ENCODE measurements around the gene RAI1. TPM values are rescaled to one million over a fixed set of nuclear protein-coding genes. Genes with fewer than 3 reads are reported as not detected.

The RAI1 gene
- total and polyA plus RNA-seq, 2 of the 8 experiments (the other 6 are each of a cell fraction or from before 2014, with no cell fraction given) = 0.39 to 1.2 TPM

- Histone ChIP-seq H4K91ac (replicated peaks; ENCODE audit: insufficient read length, low read length) (no peak overlapping the region), H2BK5ac (ENCODE audit: low read depth, low read length) (peak overlapping the region; percentile 44; the same call in 1 of the 2 replicates), H4K20me1 (replicated peaks in 1 of 2; ENCODE audit: control insufficient read depth in 1 of 2, insufficient read depth in 2 of 2, low read length in 2 of 2) (peaks cover 0 to 1% of the 10 kb centered on the region in 2 experiments), H3K56ac (replicated peaks; ENCODE audit: insufficient read length, low read depth, low read length) (no peak overlapping the region), H3K23ac (ENCODE audit: insufficient read length) (no peak overlapping the region), H3K23me2 (ENCODE audit: low read depth, low read length) (peaks cover 19% of the 10 kb centered on the region; the same call in 1 of the 2 replicates), H3K79me1 (ENCODE audit: low read depth, low read length) (no peaks in the 10 kb centered on the region), H2BK15ac (ENCODE audit: low read length) (no peak overlapping the region), H3K79me2 (ENCODE audit: control insufficient read depth in 1 of 2, insufficient read depth in 2 of 2, low read length in 2 of 2) (no peaks in the 10 kb centered on the region), H3K9me3 (ENCODE audit: insufficient read depth in 2 of 2, low read depth in 1 of 2, low read length in 1 of 2) (no peaks in the 10 kb centered on the region), H2AFZ (ENCODE audit: low read length) (no peak overlapping the region), H3K27me3 (replicated peaks in 1 of 4; ENCODE audit: control insufficient read depth in 3 of 4, extremely low read depth in 1 of 4, insufficient read depth in 3 of 4, low read length in 3 of 4) (peaks cover 0 to 40% (median 13%) of the 10 kb centered on the region in 4 experiments; a peak in 6 of 7 replicates), H4K8ac (ENCODE audit: extremely low read depth, insufficient read depth, low read length) (peak overlapping the region; percentile 76), H3K4me1 (replicated peaks in 1 of 4; ENCODE audit: control insufficient read depth in 3 of 4, insufficient read depth in 4 of 4, low read length in 3 of 4) (peaks cover 20 to 38% (median 27%) of the 10 kb centered on the region in 4 experiments), H2AK5ac (ENCODE audit: low read depth, low read length) (no peak overlapping the region), H3K18ac (ENCODE audit: extremely low read depth, low read length) (peak overlapping the region; percentile 93; the same call in 1 of the 2 replicates), H2BK20ac (ENCODE audit: low read length) (no peak overlapping the region), H3K27ac (ENCODE audit: low read depth, low read length) (no peak overlapping the region), H4K5ac (ENCODE audit: insufficient read length, low read depth, low read length) (peak overlapping the region; percentile 11), H2BK120ac (replicated peaks; ENCODE audit: low read depth, low read length) (no peak overlapping the region), H2BK12ac (ENCODE audit: low read depth, low read length) (no peak overlapping the region), H3K36me3 (ENCODE audit: control insufficient read depth in 2 of 4, insufficient read depth in 4 of 4, low read length in 3 of 4) (no peaks in the 10 kb centered on the region), H3K4ac (replicated peaks; ENCODE audit: insufficient read length, low read depth, low read length) (no peak overlapping the region), H3K14ac (ENCODE audit: insufficient read length) (no peak overlapping the region), H3K4me2 (ENCODE audit: insufficient read depth in 1 of 2, low read depth in 2 of 2, low read length in 2 of 2) (peak overlapping the region; percentile 68 to 90), H3K9ac (replicated peaks in 1 of 4; ENCODE audit: extremely low read depth in 1 of 4, low read depth in 3 of 4, low read length in 3 of 4) (no peak overlapping the region; a peak in 1 of 7 replicates), H3K4me3 (ENCODE audit: extremely low read depth in 1 of 4, insufficient read depth in 2 of 4, low read depth in 3 of 4, low read length in 4 of 4) (peak overlapping the region; percentile 58 to 75 (median 64))
- WGBS, 2 experiments (ENCODE audit: extremely low coverage in 1 of 2, insufficient coverage in 1 of 2, insufficient read length in 1 of 2, insufficient replicate concordance in 2 of 2, low coverage in 1 of 2, low lambda C conversion rate in 2 of 2, missing lambda C conversion rate in 1 of 2) = 2% methylated on average over 28 of the region's 75 CpGs; no CpG with 5 or more reads in 1 of the 2 experiments
- CTCF ChIA-PET (ENCODE audit: partially characterized antibody) = interaction anchor here (0.7 to 7.5 kb wide), 6 partner anchors 11 to 64 kb away, joined by 3 to 48 read pairs (median 7); no protein-coding TSS in a partner anchor
- FAIRE-seq (no peak), DNase-seq (ENCODE audit: low read depth in 1 of 2, low spot score in 2 of 2) (peak; percentile 38 to 83)
- POLR2A ChIA-PET (ENCODE audit: partially characterized antibody) = interaction anchor here (0.6 to 1.9 kb wide), 7 partner anchors 8 to 59 kb away, joined by 3 to 7 read pairs (median 4); partner anchors contain the start of gene SREBF1
- 0 out of 2 replicates have a peak, but pooled peaks have one; percentile 5 for TF ChIP-seq CREB1 (IDR thresholded peaks at IDR 0.05)
- no peak for TF ChIP-seq CHD2 (IDR thresholded peaks at IDR 0.05; ENCODE audit: low read length)
- TF ChIP-seq HDAC6 (IDR thresholded peaks at IDR 0.05; ENCODE audit: low read depth, low read length) = no peak
- no peak for TF ChIP-seq TAF7 (optimal IDR thresholded peaks at IDR 0.05; ENCODE audit: borderline replicate concordance, low read depth, low read length)
- TF ChIP-seq KDM5A (IDR thresholded peaks at IDR 0.05; ENCODE audit: low read length) = no peak
- TF ChIP-seq RNF2 (IDR thresholded peaks at IDR 0.05; ENCODE audit: borderline replicate concordance, low read depth, low read length, missing control alignments, poor library complexity, severe bottlenecking) = no peak
- no peak for TF ChIP-seq SP2 (IDR thresholded peaks at IDR 0.05; ENCODE audit: low read length)
- TF ChIP-seq CEBPB (IDR thresholded peaks at IDR 0.05; ENCODE audit: low read depth, low read length) = no peak
- no peak for TF ChIP-seq HDAC2 (IDR thresholded peaks at IDR 0.05; ENCODE audit: borderline replicate concordance in 1 of 2, low read depth in 2 of 2, low read length in 2 of 2)
- TF ChIP-seq YY1 (IDR thresholded peaks at IDR 0.05; ENCODE audit: low read depth, low read length) = no peak
- no peak for TF ChIP-seq SRF (IDR thresholded peaks at IDR 0.05; ENCODE audit: low read depth, low read length)
- no peak for TF ChIP-seq RXRA (IDR thresholded peaks at IDR 0.05; ENCODE audit: insufficient read depth, low read depth, low read length)
Measured at GRCh38 chr17:17783116-17783824, 102.0 kb downstream of the RAI1 start.

Data from H1 (cell line).